Caco-2 (cell line): ENCODE data around the gene GUSB. TPM values are rescaled to one million over a fixed set of nuclear protein-coding genes. Genes with fewer than 3 reads are reported as not detected.
"Not testable (repeated sequence)": the region's sequence is repeated elsewhere in the genome, so short reads cannot be mapped to it uniquely, and the experiment has no call there.

Source experiments
- BruUV-seq: library from RNA; stranded (reverse); fragments of 400-500 nt; replicated peaks from 2 replicates; lab custom pipeline; 2021; lab: Mats Ljungman, UMichigan
- CTCF ChIA-PET: fragments of 300-600 bp; sonication (Branson Sonifier 250); formaldehyde crosslinking; loops from one replicate; lab custom pipeline; 2022; ENCODE audit warnings: antibody characterized with exemption; lab: Charles Lee
- POLR2A ChIA-PET: fragments of 300-600 bp; sonication (Branson Sonifier 250); formaldehyde crosslinking; loops from one replicate; lab custom pipeline; 2022; ENCODE audit warnings: antibody characterized with exemption; lab: Charles Lee
- DNase-seq, 2 experiments: peaks; one replicate each; pipeline versions ENCODE4 v3.0.0 to v3.0.0-alpha.2; 2020 to 2022
- H3K27me3 ChIP-seq: replicated peaks from 2 replicates; pipeline ENCODE4 v1.6.0; 2011; ENCODE audit warnings: low read length; ENCODE audit not compliant: control insufficient read depth, insufficient read depth
- H3K36me3 ChIP-seq: 2 replicates; pipeline ENCODE4 v1.5.1; 2011; ENCODE audit warnings: low read length; ENCODE audit not compliant: control insufficient read depth, insufficient read depth
- H3K4me1 ChIP-seq: fragments of 250-450 bp; sonication (Bioruptor Pico); 2 replicates; pipeline ENCODE4 v1.5.1; 2020; ENCODE audit warnings: mild to moderate bottlenecking
- H3K4me3 ChIP-seq: 2 replicates; pipeline ENCODE4 v1.5.1; 2011; ENCODE audit warnings: low read depth, mild to moderate bottlenecking, control low read depth, low read length
- H3K9me3 ChIP-seq: fragments of 250-450 bp; sonication (Bioruptor Pico); 2 replicates; pipeline ENCODE4 v1.5.1; 2020; ENCODE audit warnings: mild to moderate bottlenecking, moderate library complexity
- H3K27ac Mint-ChIP-seq: one replicate; pipeline ENCODE4 v1.8.0; 2022; ENCODE audit warnings: mixed read lengths; ENCODE audit not compliant: unreplicated experiment
- H3K27me3 Mint-ChIP-seq: one replicate; pipeline ENCODE4 v1.8.0; 2022; ENCODE audit warnings: mixed read lengths; ENCODE audit not compliant: insufficient read depth, unreplicated experiment
- H3K36me3 Mint-ChIP-seq: one replicate; pipeline ENCODE4 v1.8.0; 2022; ENCODE audit warnings: mild to moderate bottlenecking, mixed read lengths; ENCODE audit not compliant: insufficient read depth, unreplicated experiment
- H3K4me1 Mint-ChIP-seq: one replicate; pipeline ENCODE4 v1.8.0; 2022; ENCODE audit warnings: low read depth, mixed read lengths; ENCODE audit not compliant: unreplicated experiment
- H3K4me3 Mint-ChIP-seq: one replicate; pipeline ENCODE4 v1.8.0; 2022; ENCODE audit warnings: mild to moderate bottlenecking, moderate library complexity, mixed read lengths; ENCODE audit not compliant: unreplicated experiment
- H3K9me3 Mint-ChIP-seq: one replicate; pipeline ENCODE4 v1.8.0; 2022; ENCODE audit warnings: mixed read lengths; ENCODE audit not compliant: unreplicated experiment
- CTCF ChIP-seq, 2 experiments: fragments of 200-600 bp in 1 of 2; IDR thresholded peaks; 1 replicate in 1 of 2; 2 replicates in 1 of 2; pipeline versions ENCODE4 v1.5.1 to v1.8.0; 2011 to 2022; ENCODE audit warnings: antibody characterized with exemption in 1 of 2, control low read depth in 1 of 2, inconsistent platforms in 1 of 2, low read depth in 1 of 2, low read length in 1 of 2, mild to moderate bottlenecking in 1 of 2, moderate library complexity in 1 of 2; ENCODE audit not compliant: insufficient read depth in 1 of 2, severe bottlenecking in 1 of 2, unreplicated experiment in 1 of 2
- intact Hi-C: fragments of 100-400 bp; cut with micrococcal nuclease; formaldehyde crosslinking; loops from one replicate; pipeline ENCODE4 v1.10.0; 2022; ENCODE audit not compliant: unreplicated experiment
- total RNA-seq: library from RNA; stranded (reverse); gene quantifications from 2 replicates; pipeline ENCODE4 v1.2.3, GENCODE V29; 2022

GUSB gene
- total RNA-seq, 1 experiment from 2014 or later = 71.3 TPM

GRCh38 chr7:65953001-65953720, 28.9 kb downstream of the GUSB start:
- BruUV-seq = no TSS peak
- ChIA-PET POLR2A (interaction anchor here (0.5 kb wide), 1 partner anchor 147 kb away, joined by 3 read pairs; no protein-coding TSS in a partner anchor), CTCF (no interaction called here)
- TF ChIP-seq CTCF (IDR thresholded peaks at IDR 0.05; ENCODE audit: insufficient read depth in 1 of 2, low read depth in 1 of 2, low read length in 1 of 2, severe bottlenecking in 1 of 2, unreplicated experiment in 1 of 2) = no peak
- Mint-ChIP-seq H3K4me3 (no peak overlapping the region), H3K4me1 (no peaks in the 10 kb centered on the region), H3K27ac (no peak overlapping the region), H3K9me3 (no peaks in the 10 kb centered on the region), H3K36me3 (peaks cover 15% of the 10 kb centered on the region), H3K27me3 (no peaks in the 10 kb centered on the region)
- no peak for DNase-seq
- Histone ChIP-seq H3K9me3 (no peaks in the 10 kb centered on the region), H3K27me3 (no peaks in the 10 kb centered on the region), H3K4me1 (no peaks in the 10 kb centered on the region), H3K36me3 (no peaks in the 10 kb centered on the region; the same call in 1 of the 2 replicates), H3K4me3 (no peak overlapping the region)
- intact Hi-C loops = no loop called here

GRCh38 chr7:65951837-65952578, 30.0 kb downstream of the GUSB start:
- Mint-ChIP-seq H3K36me3 (peaks cover 15% of the 10 kb centered on the region), H3K9me3 (no peaks in the 10 kb centered on the region), H3K27me3 (no peaks in the 10 kb centered on the region), H3K27ac (no peak overlapping the region), H3K4me3 (no peak overlapping the region), H3K4me1 (no peaks in the 10 kb centered on the region)
- CTCF ChIA-PET = no interaction called here
- no peaks in the 10 kb centered on the region for H3K27me3 ChIP-seq
- POLR2A ChIA-PET = interaction anchor here (0.6 kb wide), 1 partner anchor 22 kb away, joined by 4 read pairs; no protein-coding TSS in a partner anchor
- DNase-seq = no peak
- intact Hi-C loops = no loop called here
- BruUV-seq = no TSS peak
- no peak for TF ChIP-seq CTCF (IDR thresholded peaks at IDR 0.05; ENCODE audit: insufficient read depth in 1 of 2, low read depth in 1 of 2, low read length in 1 of 2, severe bottlenecking in 1 of 2, unreplicated experiment in 1 of 2)
- no peaks in the 10 kb centered on the region; the same call in 1 of the 2 replicates for H3K36me3 ChIP-seq
- no peaks in the 10 kb centered on the region for H3K4me1 ChIP-seq
- H3K4me3 ChIP-seq = no peak overlapping the region
- no peaks in the 10 kb centered on the region for H3K9me3 ChIP-seq

GRCh38 chr7:65946904-65947303, 35.1 kb downstream of the GUSB start:
- H3K4me1 Mint-ChIP-seq = no peaks in the 10 kb centered on the region
- H3K4me1 ChIP-seq = no peaks in the 10 kb centered on the region
- H3K9me3 ChIP-seq = no peaks in the 10 kb centered on the region
- H3K27me3 ChIP-seq = no peaks in the 10 kb centered on the region
- ChIA-PET POLR2A (no interaction called here), CTCF (no interaction called here)
- no peak for TF ChIP-seq CTCF (IDR thresholded peaks at IDR 0.05; ENCODE audit: insufficient read depth in 1 of 2, low read depth in 1 of 2, low read length in 1 of 2, severe bottlenecking in 1 of 2, unreplicated experiment in 1 of 2)
- H3K27ac Mint-ChIP-seq = no peak overlapping the region
- H3K4me3 ChIP-seq = no peak overlapping the region
- H3K9me3 Mint-ChIP-seq = no peaks in the 10 kb centered on the region
- BruUV-seq = no TSS peak
- H3K27me3 Mint-ChIP-seq = no peaks in the 10 kb centered on the region
- intact Hi-C loops = no loop called here
- H3K4me3 Mint-ChIP-seq = no peak overlapping the region
- H3K36me3 ChIP-seq = no peaks in the 10 kb centered on the region
- H3K36me3 Mint-ChIP-seq = no peaks in the 10 kb centered on the region
- DNase-seq = no peak

GRCh38 chr7:65945787-65946186, 36.2 kb downstream of the GUSB start:
- intact Hi-C loops, H3K4me1 ChIP-seq, H3K27me3 ChIP-seq, H3K4me3 Mint-ChIP-seq, H3K4me1 Mint-ChIP-seq, H3K27me3 Mint-ChIP-seq, H3K27ac Mint-ChIP-seq, CTCF ChIA-PET, H3K9me3 Mint-ChIP-seq, BruUV-seq, DNase-seq, H3K36me3 Mint-ChIP-seq, H3K9me3 ChIP-seq, POLR2A ChIA-PET, H3K36me3 ChIP-seq, H3K4me3 ChIP-seq: not testable (repeated sequence)
